Endothelial cell (in vitro differentiated cells): Measurements from ENCODE around the gene MAS1. TPM values are rescaled to one million over a fixed set of nuclear protein-coding genes. Genes with fewer than 3 reads are reported as not detected.
"Not testable (repeated sequence)": the region's sequence is repeated elsewhere in the genome, so short reads cannot be mapped to it uniquely, and the experiment has no call there.

Experiments
- DNase-seq: peaks from one replicate; pipeline ENCODE4 v3.0.0; 2021; ENCODE audit warnings: low spot score
- H3K27ac Mint-ChIP-seq: one replicate; pipeline ENCODE4 v1.8.0; 2021; ENCODE audit warnings: mixed read lengths, inconsistent platforms; ENCODE audit not compliant: unreplicated experiment
- H3K27me3 Mint-ChIP-seq: one replicate; pipeline ENCODE4 v1.8.0; 2021; ENCODE audit warnings: mild to moderate bottlenecking, moderate library complexity, mixed read lengths, inconsistent platforms; ENCODE audit not compliant: unreplicated experiment
- H3K36me3 Mint-ChIP-seq: one replicate; pipeline ENCODE4 v1.8.0; 2021; ENCODE audit warnings: mild to moderate bottlenecking, low read depth, mixed read lengths, inconsistent platforms; ENCODE audit not compliant: unreplicated experiment
- H3K4me1 Mint-ChIP-seq: one replicate; pipeline ENCODE4 v1.8.0; 2021; ENCODE audit warnings: mild to moderate bottlenecking, mixed read lengths, inconsistent platforms; ENCODE audit not compliant: unreplicated experiment
- H3K4me3 Mint-ChIP-seq: one replicate; pipeline ENCODE4 v1.8.0; 2021; ENCODE audit warnings: mild to moderate bottlenecking, mixed read lengths, inconsistent platforms; ENCODE audit not compliant: unreplicated experiment
- H3K9me3 Mint-ChIP-seq: one replicate; pipeline ENCODE4 v1.8.0; 2021; ENCODE audit warnings: mixed read lengths, inconsistent platforms; ENCODE audit not compliant: unreplicated experiment
- CTCF ChIP-seq: fragments of 200-600 bp; sonication (generic); IDR thresholded peaks from one replicate; pipeline ENCODE4 v1.5.0; 2021; ENCODE audit warnings: antibody characterized with exemption; ENCODE audit not compliant: unreplicated experiment
- total RNA-seq: library from RNA; stranded (reverse); fragmentation: NEBNext Ultra II Directional; extraction: Animal tissue kit (Norgen Biotek cat#: 25700); gene quantifications from one replicate; pipeline ENCODE4 v1.2.1, GENCODE V29; 2021; ENCODE audit not compliant: unreplicated experiment

The MAS1 gene
- total RNA-seq, 1 donor from 2014 or later, result not detected

GRCh38 chr6:159919011-159919511 lies 28.3 kb downstream of the MAS1 start:
- Mint-ChIP-seq H3K4me3 (no peak overlapping the region), H3K9me3 (no peaks in the 10 kb centered on the region), H3K27ac (no peak overlapping the region), H3K36me3 (no peaks in the 10 kb centered on the region), H3K27me3 (no peaks in the 10 kb centered on the region), H3K4me1 (no peaks in the 10 kb centered on the region)
- no peak for DNase-seq
- TF ChIP-seq CTCF, result no peak

DNA sequence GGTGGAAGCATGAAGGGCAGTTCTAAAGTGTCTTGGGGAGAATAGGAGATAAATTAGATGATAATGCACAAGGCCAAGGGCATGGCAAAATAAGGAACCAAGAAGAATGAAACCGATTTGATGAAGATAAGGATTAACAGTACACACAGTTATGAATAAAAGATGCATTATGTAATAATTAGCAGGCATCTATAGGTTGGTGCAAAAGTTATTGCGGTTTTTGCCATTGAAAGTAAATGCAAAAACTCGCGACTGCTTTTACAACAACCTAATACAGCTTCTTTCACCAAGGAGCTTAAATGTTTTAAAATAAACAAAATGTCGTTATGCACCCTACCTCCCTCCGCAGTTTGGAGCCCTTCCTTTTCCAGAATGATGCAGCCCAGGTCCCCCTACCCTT lies 29.0 kb downstream of the MAS1 start:
- Mint-ChIP-seq H3K4me3 (no peak overlapping the region), H3K27ac (no peak overlapping the region)

DNA sequence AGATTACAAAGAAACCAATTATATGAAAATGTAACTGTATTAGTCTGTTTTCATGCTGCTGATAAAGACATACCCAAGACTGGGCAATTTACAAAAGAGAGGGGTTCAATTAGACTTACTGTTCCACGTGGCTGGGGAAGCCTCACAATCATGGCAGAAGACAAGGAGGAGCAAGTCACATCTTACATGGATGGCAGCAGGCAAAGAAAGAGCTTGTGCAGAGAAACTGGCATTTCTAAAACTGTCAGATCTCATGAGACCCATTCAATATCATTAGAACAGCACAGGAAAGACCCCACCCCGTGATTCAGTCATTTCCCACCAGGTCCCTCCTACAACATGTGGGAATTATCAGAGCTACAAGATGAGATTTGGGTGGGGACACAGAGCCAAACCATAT lies 33.4 kb downstream of the MAS1 start:
- H3K27me3 Mint-ChIP-seq, H3K4me1 Mint-ChIP-seq, H3K36me3 Mint-ChIP-seq, DNase-seq, H3K27ac Mint-ChIP-seq, H3K4me3 Mint-ChIP-seq, H3K9me3 Mint-ChIP-seq: not testable (repeated sequence)

More for the DNA sequence above, 29.0 kb downstream of the MAS1 start:
- TF ChIP-seq CTCF, result no peak
- no peaks in the 10 kb centered on the region for H3K9me3 Mint-ChIP-seq
- H3K36me3 Mint-ChIP-seq, result no peaks in the 10 kb centered on the region
- H3K4me1 Mint-ChIP-seq, result no peaks in the 10 kb centered on the region
- no peaks in the 10 kb centered on the region for H3K27me3 Mint-ChIP-seq
- no peak for DNase-seq

GRCh38 chr6:159926542-159927203 lies 35.9 kb downstream of the MAS1 start:
- H3K27ac Mint-ChIP-seq, result no peak overlapping the region
- H3K4me3 Mint-ChIP-seq, result no peak overlapping the region
- H3K36me3 Mint-ChIP-seq, result no peaks in the 10 kb centered on the region
- DNase-seq, result no peak
- no peaks in the 10 kb centered on the region for H3K4me1 Mint-ChIP-seq
- TF ChIP-seq CTCF, result no peak
- H3K9me3 Mint-ChIP-seq, result no peaks in the 10 kb centered on the region
- H3K27me3 Mint-ChIP-seq, result no peaks in the 10 kb centered on the region

- H3K27ac Mint-ChIP-seq, result peak overlapping the region; percentile 25
- H3K4me1 Mint-ChIP-seq, result no peaks in the 10 kb centered on the region
- H3K4me3 Mint-ChIP-seq, result no peak overlapping the region
- H3K36me3 Mint-ChIP-seq, result no peaks in the 10 kb centered on the region
- H3K27me3 Mint-ChIP-seq, result no peaks in the 10 kb centered on the region
- no peaks in the 10 kb centered on the region for H3K9me3 Mint-ChIP-seq
- no peak for TF ChIP-seq CTCF
- no peak for DNase-seq
Observed at GRCh38 chr6:159929819-159930218, 39.0 kb downstream of the MAS1 start.
